CD4-positive, alpha-beta memory T cell (primary cell): ENCODE data around the gene PGBD5. TPM values are rescaled to one million over a fixed set of nuclear protein-coding genes. Genes with fewer than 3 reads are reported as not detected.
A peak's percentile ranks its signal among the peaks of the same experiment; 100 is the strongest.

ENCODE experiments used
- CTCF ChIA-PET: fragments of 350-600 bp; sonication (Branson Sonifier 250); formaldehyde crosslinking; loops from one replicate; lab custom pipeline; 2021; ENCODE audit warnings: inconsistent platforms; ENCODE audit not compliant: partially characterized antibody; lab: Charles Lee
- POLR2A ChIA-PET: fragments of 350-600 bp; sonication (Branson Sonifier 250); formaldehyde crosslinking; loops from one replicate; lab custom pipeline; 2021; ENCODE audit not compliant: partially characterized antibody; lab: Charles Lee
- DNase-seq, 5 donors: peaks; one replicate each; pipeline versions ENCODE4 v3.0.0 to v3.0.0-alpha.2; 2020 to 2022; ENCODE audit warnings: mixed read lengths in 1 of 5
- H3K27ac ChIP-seq: one replicate; pipeline ENCODE4 v1.7.0; 2013; ENCODE audit warnings: low read depth, low read length
- H3K27me3 ChIP-seq: 2 replicates; pipeline ENCODE4 v1.7.0; 2013; ENCODE audit warnings: mild to moderate bottlenecking, low read length, moderate library complexity; ENCODE audit not compliant: insufficient read depth
- H3K36me3 ChIP-seq: 2 replicates; pipeline ENCODE4 v1.7.0; 2013; ENCODE audit warnings: mild to moderate bottlenecking, low read length, moderate library complexity; ENCODE audit not compliant: insufficient read depth
- H3K4me1 ChIP-seq: 2 replicates; pipeline ENCODE4 v1.7.0; 2013; ENCODE audit warnings: mild to moderate bottlenecking, low read length, moderate library complexity; ENCODE audit not compliant: insufficient read depth
- H3K4me3 ChIP-seq, 2 donors: one replicate each; pipeline ENCODE4 v1.7.0; 2013; ENCODE audit warnings: low read length in 2 of 2, mild to moderate bottlenecking in 1 of 2
- H3K9me3 ChIP-seq, 2 donors: one replicate each; pipeline ENCODE4 v1.7.0; 2013; ENCODE audit warnings: low read length in 2 of 2, control low read depth in 1 of 2; ENCODE audit not compliant: control insufficient read depth in 1 of 2
- H3K27ac Mint-ChIP-seq, 7 donors: one replicate each; pipeline ENCODE4 v1.8.0; 2020 to 2021; ENCODE audit warnings: mixed read lengths in 7 of 7, mild to moderate bottlenecking in 6 of 7, inconsistent platforms in 3 of 7, moderate library complexity in 3 of 7
- H3K27me3 Mint-ChIP-seq, 2 donors: one replicate each; pipeline ENCODE4 v1.8.0; 2020 to 2021; ENCODE audit warnings: mixed read lengths in 2 of 2
- H3K36me3 Mint-ChIP-seq, 2 donors: one replicate each; pipeline ENCODE4 v1.8.0; 2020 to 2021; ENCODE audit warnings: mixed read lengths in 2 of 2, inconsistent platforms in 1 of 2, mild to moderate bottlenecking in 1 of 2
- H3K4me1 Mint-ChIP-seq, 4 donors: one replicate each; pipeline ENCODE4 v1.8.0; 2020 to 2021; ENCODE audit warnings: mixed read lengths in 4 of 4, mild to moderate bottlenecking in 1 of 4
- H3K4me3 Mint-ChIP-seq, 8 donors: one replicate each; pipeline ENCODE4 v1.8.0; 2020 to 2021; ENCODE audit warnings: mixed read lengths in 8 of 8, mild to moderate bottlenecking in 7 of 8, moderate library complexity in 6 of 8, inconsistent platforms in 3 of 8
- H3K9me3 Mint-ChIP-seq, 8 donors: one replicate each; pipeline ENCODE4 v1.8.0; 2020 to 2021; ENCODE audit warnings: mixed read lengths in 8 of 8, mild to moderate bottlenecking in 5 of 8, inconsistent platforms in 3 of 8, moderate library complexity in 1 of 8
- intact Hi-C: fragments of 100-400 bp; cut with micrococcal nuclease; formaldehyde crosslinking; loops from one replicate; pipeline ENCODE4 v1.15.1; 2023
- polyA plus RNA-seq, 2 donors: library from polyadenylated mRNA; unstranded; fragments of 300-500 nt; fragmentation: Illumina TruSeq; gene quantifications; one replicate each; pipeline ENCODE4 v1.2.3, GENCODE V29; 2021
- total RNA-seq, 2 experiments: library from RNA; stranded (reverse); gene quantifications; one replicate each; pipeline ENCODE4 v1.2.3, GENCODE V29; 2021

PGBD5 gene
- total and polyA plus RNA-seq, 4 experiments from 2014 or later, result not detected

GRCh38 chr1:230280906-230281413 is 145.2 kb downstream of the PGBD5 start:
- no peak for DNase-seq
- Histone ChIP-seq H3K27ac (no peak overlapping the region), H3K9me3 (no peaks in the 10 kb centered on the region), H3K4me3 (no peak overlapping the region), H3K4me1 (peaks cover 8% of the 10 kb centered on the region), H3K36me3 (peaks cover 6% of the 10 kb centered on the region), H3K27me3 (no peaks in the 10 kb centered on the region)
- no peaks in the 10 kb centered on the region for H3K27me3 Mint-ChIP-seq
- H3K4me3 Mint-ChIP-seq, result no peak overlapping the region
- H3K36me3 Mint-ChIP-seq, result peaks cover 23 to 33% of the 10 kb centered on the region in 2 donors
- H3K4me1 Mint-ChIP-seq, result peaks cover 4 to 27% (median 8%) of the 10 kb centered on the region in 4 donors
- intact Hi-C loops, result no loop called here
- H3K27ac Mint-ChIP-seq, result no peak overlapping the region
- ChIA-PET CTCF (no interaction called here), POLR2A (interaction anchor here (0.9 kb wide), 1 partner anchor 11 kb away, joined by 3 read pairs; no protein-coding TSS in a partner anchor)
- no peaks in the 10 kb centered on the region for H3K9me3 Mint-ChIP-seq

GRCh38 chr1:230280054-230280795 is 145.9 kb downstream of the PGBD5 start:
- ChIA-PET CTCF (no interaction called here), POLR2A (no interaction called here)
- DNase-seq, result no peak
- H3K27me3 Mint-ChIP-seq, result no peaks in the 10 kb centered on the region
- Histone ChIP-seq H3K27ac (no peak overlapping the region), H3K27me3 (no peaks in the 10 kb centered on the region), H3K4me3 (no peak overlapping the region), H3K4me1 (peaks cover 8% of the 10 kb centered on the region), H3K9me3 (no peaks in the 10 kb centered on the region), H3K36me3 (peaks cover 6% of the 10 kb centered on the region)
- intact Hi-C loops, result no loop called here
- H3K9me3 Mint-ChIP-seq, result no peaks in the 10 kb centered on the region
- peak overlapping the region in 1 of 7 donors; percentile 70 for H3K27ac Mint-ChIP-seq
- H3K36me3 Mint-ChIP-seq, result peaks cover 23 to 37% of the 10 kb centered on the region in 2 donors
- H3K4me3 Mint-ChIP-seq, result peak overlapping the region in 1 of 8 donors; percentile 5
- H3K4me1 Mint-ChIP-seq, result peaks cover 4 to 27% (median 8%) of the 10 kb centered on the region in 4 donors

- POLR2A ChIA-PET, result no interaction called here
- no peaks in the 10 kb centered on the region for H3K9me3 ChIP-seq
- intact Hi-C loops, result no loop called here
- Mint-ChIP-seq H3K4me1 (peaks cover 4 to 27% (median 8%) of the 10 kb centered on the region in 4 donors), H3K27ac (peak overlapping the region in 1 of 7 donors; percentile 70), H3K27me3 (no peaks in the 10 kb centered on the region), H3K36me3 (peaks cover 23 to 41% of the 10 kb centered on the region in 2 donors), H3K9me3 (no peaks in the 10 kb centered on the region), H3K4me3 (peak overlapping the region in 1 of 8 donors; percentile 5)
- H3K27me3 ChIP-seq, result no peaks in the 10 kb centered on the region
- no peak overlapping the region for H3K4me3 ChIP-seq
- no peak overlapping the region for H3K27ac ChIP-seq
- no peak for DNase-seq
- H3K36me3 ChIP-seq, result peaks cover 6% of the 10 kb centered on the region
- H3K4me1 ChIP-seq, result peaks cover 8% of the 10 kb centered on the region
- CTCF ChIA-PET, result no interaction called here
Observed at GRCh38 chr1:230279583-230279945, 146.6 kb downstream of the PGBD5 start.

DNA sequence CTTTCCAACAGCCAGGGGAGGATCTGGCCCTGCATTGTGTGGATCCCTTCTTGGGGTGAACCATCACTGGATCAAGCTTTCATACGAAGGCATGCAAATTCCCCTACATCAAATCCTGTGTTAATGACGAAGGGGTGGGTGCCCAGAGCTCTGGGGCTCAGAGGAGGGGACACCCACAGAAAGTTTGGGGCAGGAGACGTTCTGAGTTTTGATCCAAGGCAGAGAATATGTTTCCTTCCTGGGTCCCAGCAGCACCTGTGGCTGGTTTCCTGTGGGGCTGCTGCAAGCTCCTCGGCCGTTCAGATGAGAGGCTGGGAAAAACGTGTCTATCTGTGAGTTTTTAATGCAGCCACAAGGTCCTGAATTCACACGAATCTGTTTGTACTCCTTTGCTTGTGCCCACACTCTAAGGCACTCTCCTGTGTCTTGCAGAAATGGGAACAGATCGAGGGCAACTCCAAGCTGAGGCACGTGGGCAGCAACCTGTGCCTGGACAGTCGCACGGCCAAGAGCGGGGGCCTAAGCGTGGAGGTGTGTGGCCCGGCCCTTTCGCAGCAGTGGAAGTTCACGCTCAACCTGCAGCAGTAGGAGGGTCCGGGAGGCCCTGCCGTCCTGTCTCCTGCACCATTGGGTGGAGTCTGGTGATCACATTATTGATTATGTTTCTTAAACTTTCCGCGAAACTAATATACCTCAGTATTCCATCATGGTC is 147.1 kb downstream of the PGBD5 start:
- no peaks in the 10 kb centered on the region for H3K9me3 ChIP-seq
- ChIA-PET POLR2A (no interaction called here), CTCF (no interaction called here)
- Mint-ChIP-seq H3K36me3 (peaks cover 23 to 45% of the 10 kb centered on the region in 2 donors), H3K4me1 (peaks cover 4 to 32% (median 10%) of the 10 kb centered on the region in 4 donors), H3K27ac (peak overlapping the region in 3 of 7 donors; percentile 2 to 78 (median 62)), H3K27me3 (no peaks in the 10 kb centered on the region), H3K9me3 (no peaks in the 10 kb centered on the region), H3K4me3 (no peak overlapping the region)
- no peak for DNase-seq
- peaks cover 9% of the 10 kb centered on the region for H3K36me3 ChIP-seq
- no peak overlapping the region for H3K27ac ChIP-seq
- intact Hi-C loops, result no loop called here
- H3K4me3 ChIP-seq, result no peak overlapping the region
- peaks cover 8% of the 10 kb centered on the region for H3K4me1 ChIP-seq
- H3K27me3 ChIP-seq, result no peaks in the 10 kb centered on the region

- H3K27me3 ChIP-seq, result no peaks in the 10 kb centered on the region
- CTCF ChIA-PET, result no interaction called here
- DNase-seq, result no peak
Observed at GRCh38 chr1:230278376-230278775, 147.8 kb downstream of the PGBD5 start.

DNA sequence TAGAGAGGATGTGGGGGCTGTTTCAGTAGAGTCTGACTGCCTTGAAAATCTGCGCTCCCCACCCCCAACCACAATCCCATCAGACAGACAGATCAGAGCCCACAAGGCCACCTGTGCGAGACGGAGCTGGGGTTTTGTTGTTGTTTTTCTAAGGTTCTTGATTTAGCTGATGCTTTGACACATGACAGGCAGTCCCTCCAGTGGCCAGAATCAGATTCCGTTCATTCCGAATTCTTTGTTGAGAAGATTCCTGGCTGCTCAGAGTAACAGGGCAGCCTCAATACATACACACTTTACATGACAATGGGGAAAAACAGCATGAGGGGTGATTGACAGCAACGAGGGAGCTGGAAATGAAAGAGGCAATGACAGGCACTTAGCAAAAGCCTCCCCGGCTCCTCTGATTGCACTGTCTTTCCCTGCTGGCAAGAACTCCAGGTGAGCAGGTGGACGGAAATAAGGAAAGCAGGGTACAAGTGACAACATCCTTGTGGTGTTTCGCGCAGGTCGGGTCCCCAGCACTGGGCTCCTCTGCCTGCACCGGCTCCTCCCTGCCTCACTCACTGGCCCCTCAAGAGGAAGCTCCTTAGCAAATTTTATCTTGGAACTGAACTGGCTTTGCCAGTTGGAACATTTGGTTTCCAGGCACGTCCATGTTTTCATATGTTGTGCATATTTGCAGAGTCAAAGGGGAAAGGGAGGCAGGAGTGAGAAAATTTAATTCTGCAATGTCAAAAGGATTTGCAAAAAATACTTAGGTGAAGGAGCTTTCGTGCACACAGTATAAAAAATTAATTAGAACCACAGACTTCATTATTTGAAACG is 148.7 kb downstream of the PGBD5 start:
- peaks cover 4 to 42% (median 11%) of the 10 kb centered on the region in 4 donors for H3K4me1 Mint-ChIP-seq
- CTCF ChIA-PET, result no interaction called here
- H3K36me3 Mint-ChIP-seq, result peaks cover 23 to 51% of the 10 kb centered on the region in 2 donors
- Histone ChIP-seq H3K9me3 (no peaks in the 10 kb centered on the region), H3K4me3 (no peak overlapping the region), H3K4me1 (peaks cover 8% of the 10 kb centered on the region), H3K27me3 (no peaks in the 10 kb centered on the region), H3K27ac (no peak overlapping the region), H3K36me3 (peaks cover 10% of the 10 kb centered on the region)
- intact Hi-C loops, result no loop called here
- POLR2A ChIA-PET, result no interaction called here
- no peaks in the 10 kb centered on the region for H3K27me3 Mint-ChIP-seq
- H3K27ac Mint-ChIP-seq, result peak overlapping the region in 3 of 7 donors; percentile 9 to 56 (median 32)
- DNase-seq, result no peak
- no peaks in the 10 kb centered on the region for H3K9me3 Mint-ChIP-seq
- H3K4me3 Mint-ChIP-seq, result no peak overlapping the region

More at GRCh38 chr1:230278376-230278775, 147.8 kb downstream of the PGBD5 start:
- Histone ChIP-seq H3K4me3 (no peak overlapping the region), H3K9me3 (no peaks in the 10 kb centered on the region), H3K4me1 (peaks cover 8% of the 10 kb centered on the region), H3K36me3 (peaks cover 10% of the 10 kb centered on the region), H3K27ac (no peak overlapping the region)
- H3K9me3 Mint-ChIP-seq, result no peaks in the 10 kb centered on the region
- peaks cover 23 to 50% of the 10 kb centered on the region in 2 donors for H3K36me3 Mint-ChIP-seq
- H3K4me3 Mint-ChIP-seq, result no peak overlapping the region
- intact Hi-C loops, result no loop called here
- H3K4me1 Mint-ChIP-seq, result peaks cover 4 to 36% (median 12%) of the 10 kb centered on the region in 4 donors
- peak overlapping the region in 1 of 7 donors; percentile 57 for H3K27ac Mint-ChIP-seq
- POLR2A ChIA-PET, result no interaction called here
- no peaks in the 10 kb centered on the region for H3K27me3 Mint-ChIP-seq
